Measurements from ENCODE around the gene TRPM3.

- TF ChIP-seq CTCF (IDR thresholded peaks at IDR 0.05; ENCODE audit: low read depth, low read length) = no peak
- no peak for TF ChIP-seq POLR2A (IDR thresholded peaks at IDR 0.05; ENCODE audit: extremely low read depth, insufficient read length)
Observed at GRCh38 chr9:70625078-70625477, 496.3 kb downstream of the TRPM3 start.
